ENCODE data around the gene IL9. TPM values are rescaled to one million over a fixed set of nuclear protein-coding genes. Genes with fewer than 3 reads are reported as not detected.

Gene IL9
- total RNA-seq, 1 donor from 2014 or later, result not detected

- Mint-ChIP-seq H3K4me1 (no peaks in the 10 kb centered on the region), H3K9me3 (no peaks in the 10 kb centered on the region), H3K4me3 (no peak overlapping the region), H3K27me3 (peaks cover 23% of the 10 kb centered on the region), H3K27ac (no peak overlapping the region), H3K36me3 (ENCODE audit: low read depth) (no peaks in the 10 kb centered on the region)
- no peak for TF ChIP-seq CTCF (IDR thresholded peaks at IDR 0.05)
- DNase-seq, result no peak
- CTCF ChIA-PET, result no interaction called here
- POLR2A ChIA-PET, result no interaction called here
- intact Hi-C loops (cut with micrococcal nuclease), result no loop called here
- no peak for ATAC-seq (ENCODE audit: low read depth)
Measured at GRCh38 chr5:135901633-135902032, 6.0 kb upstream of the IL9 start.

- ATAC-seq (ENCODE audit: low read depth), result no peak
- DNase-seq, result no peak
- Mint-ChIP-seq H3K9me3 (no peaks in the 10 kb centered on the region), H3K4me3 (no peak overlapping the region), H3K4me1 (no peaks in the 10 kb centered on the region), H3K36me3 (ENCODE audit: low read depth) (no peaks in the 10 kb centered on the region), H3K27me3 (peaks cover 25% of the 10 kb centered on the region), H3K27ac (no peak overlapping the region)
- intact Hi-C loops (cut with micrococcal nuclease), result no loop called here
- POLR2A ChIA-PET, result no interaction called here
- no peak for TF ChIP-seq CTCF (IDR thresholded peaks at IDR 0.05)
- CTCF ChIA-PET, result no interaction called here
Measured at GRCh38 chr5:135900276-135900675, 4.6 kb upstream of the IL9 start.

- Mint-ChIP-seq H3K4me3 (no peak overlapping the region), H3K4me1 (no peaks in the 10 kb centered on the region), H3K27ac (no peak overlapping the region), H3K27me3 (peaks cover 30% of the 10 kb centered on the region), H3K9me3 (no peaks in the 10 kb centered on the region), H3K36me3 (ENCODE audit: low read depth) (no peaks in the 10 kb centered on the region)
- ATAC-seq (ENCODE audit: low read depth), result no peak
- DNase-seq, result no peak
- CTCF ChIA-PET, result no interaction called here
- no peak for TF ChIP-seq CTCF (IDR thresholded peaks at IDR 0.05)
- POLR2A ChIA-PET, result no interaction called here
- intact Hi-C loops (cut with micrococcal nuclease), result no loop called here
Measured at GRCh38 chr5:135898651-135899050, 3.0 kb upstream of the IL9 start.

GRCh38 chr5:135894789-135895188, 852 bp downstream of the IL9 start:
- H3K27ac Mint-ChIP-seq, result no peak overlapping the region

GRCh38 chr5:135894276-135894675, 1.4 kb downstream of the IL9 start:
- no peaks in the 10 kb centered on the region for H3K4me1 Mint-ChIP-seq
- CTCF ChIA-PET, result no interaction called here
- peaks cover 18% of the 10 kb centered on the region for H3K27me3 Mint-ChIP-seq
- POLR2A ChIA-PET, result no interaction called here
- TF ChIP-seq CTCF (IDR thresholded peaks at IDR 0.05), result no peak
- no peak overlapping the region for H3K27ac Mint-ChIP-seq
- no peak for DNase-seq
- H3K9me3 Mint-ChIP-seq, result no peaks in the 10 kb centered on the region
- ATAC-seq (ENCODE audit: low read depth), result no peak
- H3K4me3 Mint-ChIP-seq, result no peak overlapping the region
- H3K36me3 Mint-ChIP-seq (ENCODE audit: low read depth), result no peaks in the 10 kb centered on the region
- intact Hi-C loops (cut with micrococcal nuclease), result no loop called here

More at GRCh38 chr5:135894789-135895188, 852 bp downstream of the IL9 start:
- POLR2A ChIA-PET, result no interaction called here
- Mint-ChIP-seq H3K9me3 (no peaks in the 10 kb centered on the region), H3K4me1 (no peaks in the 10 kb centered on the region), H3K36me3 (ENCODE audit: low read depth) (no peaks in the 10 kb centered on the region), H3K4me3 (no peak overlapping the region), H3K27me3 (peaks cover 19% of the 10 kb centered on the region)
- DNase-seq (no peak), ATAC-seq (ENCODE audit: low read depth) (no peak)
- intact Hi-C loops (cut with micrococcal nuclease), result no loop called here
- CTCF ChIA-PET, result no interaction called here
- TF ChIP-seq CTCF (IDR thresholded peaks at IDR 0.05), result no peak

Data from activated B cell treated with CpG ODN at 0.5 μM for 24 hours (primary cell).